NT2/D1 (cell line): ENCODE data around the gene ZNF784.

Experiments
- YY1 ChIP-seq: IDR thresholded peaks from 2 replicates; pipeline ENCODE4 v1.6.1; 2011; ENCODE audit not compliant: insufficient read length, insufficient read depth
- ZNF274 ChIP-seq: IDR thresholded peaks from 2 replicates; pipeline ENCODE4 v1.6.1; 2011; ENCODE audit warnings: mild to moderate bottlenecking, low read depth, low read length

- TF ChIP-seq ZNF274 (no peak), YY1 (no peak)
Measured at GRCh38 chr19:55619286-55619685, 5.1 kb downstream of the ZNF784 start.
